GM12878 (cell line): ENCODE measurements around the gene KCNAB2. TPM values are rescaled to one million over a fixed set of nuclear protein-coding genes. Genes with fewer than 3 reads are reported as not detected.
A peak's percentile ranks its signal among the peaks of the same experiment; 100 is the strongest.

Experiments
- ATAC-seq: fragments of 200-7000 bp; cut with Tn5 transposase; 3 replicates; pipeline ENCODE4 v1.9.1; 2020; ENCODE audit warnings: mild to moderate bottlenecking, moderate library complexity
- BruUV-seq: library from RNA; stranded (reverse); fragments of 400-500 nt; replicated peaks from 2 replicates; lab custom pipeline; 2021; lab: Mats Ljungman, UMichigan
- CTCF ChIA-PET: fragments of 300-600 bp; sonication (Branson Sonifier 250); formaldehyde crosslinking; extraction: SDS; loops from one replicate; lab custom pipeline; 2021; ENCODE audit warnings: inconsistent platforms; lab: Yijun Ruan, JAX
- POLR2A ChIA-PET: fragments of 350-600 bp; formaldehyde crosslinking; extraction: SDS; loops from one replicate; lab custom pipeline; 2021; ENCODE audit warnings: inconsistent platforms; lab: Charles Lee
- RAD21 ChIA-PET: fragments of 300-600 bp; sonication (Branson Sonifier 250); formaldehyde crosslinking; loops from one replicate; lab custom pipeline; 2023; ENCODE audit warnings: antibody characterized with exemption; ENCODE audit not compliant: unreplicated experiment; lab: Charles Lee
- SMC1A ChIA-PET: fragments of 300-600 bp; sonication (Branson Sonifier 250); formaldehyde crosslinking; loops from one replicate; lab custom pipeline; 2023; ENCODE audit not compliant: unreplicated experiment, uncharacterized antibody; lab: Charles Lee
- DNase-seq: peaks from one replicate; pipeline ENCODE4 v3.0.0-alpha.2; 2011; ENCODE audit warnings: low read depth, low spot score
- FAIRE-seq: peaks from 3 replicates; lab custom pipeline; 2011; peaks lifted over from hg19 to GRCh38; lab: Jason Lieb, UNC
- H2AFZ ChIP-seq: 2 replicates; pipeline ENCODE4 v1.6.0; 2011; ENCODE audit warnings: low read depth, low read length, control low read depth; ENCODE audit not compliant: control insufficient read depth
- H3K27ac ChIP-seq: 2 replicates; pipeline ENCODE4 v1.5.1; 2011; ENCODE audit warnings: control low read depth; ENCODE audit not compliant: control insufficient read depth, insufficient read depth
- H3K27me3 ChIP-seq, 2 experiments: replicated peaks in 1 of 2; 2 replicates each; pipeline versions ENCODE4 v1.6.0 to v1.6.1; 2011; ENCODE audit warnings: low read length in 1 of 2; ENCODE audit not compliant: control insufficient read depth in 2 of 2, insufficient read depth in 2 of 2
- H3K36me3 ChIP-seq, 2 experiments: 2 replicates each; pipeline ENCODE4 v1.5.1; 2011; ENCODE audit warnings: low read length in 1 of 2; ENCODE audit not compliant: control insufficient read depth in 2 of 2, insufficient read depth in 2 of 2
- H3K4me1 ChIP-seq: 2 replicates; pipeline ENCODE4 v1.6.1; 2011; ENCODE audit warnings: mild to moderate bottlenecking, low read length, moderate library complexity, mixed read lengths; ENCODE audit not compliant: control insufficient read depth, insufficient read depth
- H3K4me2 ChIP-seq: 2 replicates; pipeline ENCODE4 v1.6.0; 2011; ENCODE audit warnings: control low read depth; ENCODE audit not compliant: control insufficient read depth, insufficient read depth
- H3K4me3 ChIP-seq: fragments of 200-600 bp; sonication (generic); 2 replicates; pipeline ENCODE4 v1.5.1; 2016
- H3K79me2 ChIP-seq: 2 replicates; pipeline ENCODE4 v1.6.0; 2011; ENCODE audit warnings: low read length; ENCODE audit not compliant: control insufficient read depth, insufficient read depth
- H3K9ac ChIP-seq: 2 replicates; pipeline ENCODE4 v1.8.0; 2011; ENCODE audit warnings: low read length, control low read depth, mixed read lengths; ENCODE audit not compliant: control insufficient read depth, insufficient read depth
- H3K9me3 ChIP-seq: replicated peaks from 3 replicates; pipeline ENCODE4 v1.5.1; 2011; ENCODE audit warnings: mild to moderate bottlenecking, low read length; ENCODE audit not compliant: control insufficient read depth, insufficient read depth
- H4K20me1 ChIP-seq: 2 replicates; pipeline ENCODE4 v1.6.0; 2011; ENCODE audit not compliant: control insufficient read depth, insufficient read depth
- EGR1 ChIP-seq, 2 experiments: IDR thresholded peaks; 1 replicate in 1 of 2; 2 replicates in 1 of 2; pipeline ENCODE4 v1.6.1; 2011 to 2012; ENCODE audit warnings: low read depth in 2 of 2, low read length in 2 of 2, borderline replicate concordance in 1 of 2, mild to moderate bottlenecking in 1 of 2, moderate library complexity in 1 of 2
- MAX ChIP-seq: IDR thresholded peaks from 2 replicates; pipeline ENCODE4 v1.6.1; 2012; ENCODE audit warnings: low read depth, low read length, improper control_type of control experiment
- MTA3 ChIP-seq: IDR thresholded peaks from 2 replicates; pipeline ENCODE4 v1.6.1; 2012; ENCODE audit warnings: low read length, inconsistent platforms, borderline replicate concordance
- PAX5 ChIP-seq: IDR thresholded peaks from 2 replicates; pipeline ENCODE4 v1.6.1; 2011; ENCODE audit warnings: low read depth, low read length, borderline replicate concordance
- POLR2A ChIP-seq: IDR thresholded peaks from 2 replicates; pipeline ENCODE4 v1.6.1; 2011; ENCODE audit warnings: low read depth, mild to moderate bottlenecking, low read length
- RCOR1 ChIP-seq: conservative IDR thresholded peaks from 2 replicates; pipeline ENCODE4 v1.6.1; 2012; ENCODE audit warnings: low read depth, low read length, improper control_type of control experiment
- RFX5 ChIP-seq: IDR thresholded peaks from 2 replicates; pipeline ENCODE4 v1.6.1; 2011; ENCODE audit warnings: low read depth, low read length, improper control_type of control experiment
- TCF3 ChIP-seq: IDR thresholded peaks from 2 replicates; pipeline ENCODE4 v1.6.1; 2012; ENCODE audit warnings: low read depth, mild to moderate bottlenecking, low read length, borderline replicate concordance; ENCODE audit not compliant: insufficient read depth
- TCF7 ChIP-seq: IDR thresholded peaks from 2 replicates; pipeline ENCODE4 v1.6.1; 2014; ENCODE audit warnings: antibody characterized with exemption, borderline replicate concordance
- ZNF592 ChIP-seq: fragments of 450-650 bp; IDR thresholded peaks from 2 replicates; pipeline ENCODE4 v1.6.1; 2017; ENCODE audit warnings: mild to moderate bottlenecking, moderate library complexity
- WGBS: methylation state at CpG from one replicate; pipeline ENCODE4 v1.1.6; 2016; ENCODE audit warnings: low lambda C conversion rate; ENCODE audit not compliant: insufficient replicate concordance, insufficient coverage; ENCODE audit errors: missing lambda C conversion rate; 5-methylcytosine and 5-hydroxymethylcytosine counted together
- in situ Hi-C: fragments of 300-500 bp; cut with MboI; formaldehyde crosslinking; loops from 9 replicates; pipeline ENCODE4 v1.14.3; 2018; ENCODE audit warnings: mixed read lengths
- intact Hi-C: fragments of 100-400 bp; cut with micrococcal nuclease; formaldehyde crosslinking; loops from one replicate; pipeline ENCODE4 v1.14.2; 2022; ENCODE audit not compliant: unreplicated experiment
- polyA plus RNA-seq, 11 experiments: library from polyadenylated mRNA; depleted of rRNA in 4 of 11; unstranded in 6 of 11; stranded (reverse) in 5 of 11; fragments of >200 nt; fragmentation: Nextera tagmentation in 4 of 11; fragmentation: Illumina TruSeq in 1 of 11; extraction: Ambion mirVana in 4 of 11; extraction: Trizol in 1 of 11; gene quantifications; 1 replicate in 1 of 11; 2 replicates in 10 of 11; pipeline versions ENCODE4 v1.2.1 to v1.2.3, GENCODE V29; 2011 to 2016; ENCODE audit warnings: inconsistent platforms in 2 of 11, missing spikeins in 2 of 11, low read depth in 1 of 11
- total RNA-seq, 4 experiments: library from RNA; depleted of rRNA in 3 of 4; stranded (reverse); fragments of >200 nt in 3 of 4; fragmentation: Illumina TruSeq in 1 of 4; extraction: Trizol in 1 of 4; gene quantifications; 2 replicates each; pipeline versions ENCODE4 v1.2.1 to v1.2.3, GENCODE V29; 2013 to 2021

Gene KCNAB2
- total and polyA plus RNA-seq, 10 of the 15 experiments (the other 5 are each of a cell fraction or from before 2014, with no cell fraction given): 2.9 to 123 (median 62.4) TPM

- peak; percentile 45; the same call in 2 of the 3 replicates for ATAC-seq
- Histone ChIP-seq H3K36me3 (no peaks in the 10 kb centered on the region; a peak in 1 of 4 replicates), H3K4me1 (no peaks in the 10 kb centered on the region), H3K4me2 (no peak overlapping the region), H3K9ac (no peak overlapping the region), H4K20me1 (no peaks in the 10 kb centered on the region), H3K27ac (no peak overlapping the region), H3K4me3 (no peak overlapping the region), H3K79me2 (no peaks in the 10 kb centered on the region; the same call in 1 of the 2 replicates), H2AFZ (no peak overlapping the region), H3K9me3 (no peaks in the 10 kb centered on the region)
- RAD21 ChIA-PET: interaction anchor here (1.7 kb wide), 1 partner anchor 8 kb away, joined by 4 read pairs; no protein-coding TSS in a partner anchor
- CTCF ChIA-PET: interaction anchor here (0.7 kb wide), 1 partner anchor 36 kb away, joined by 5 read pairs; no protein-coding TSS in a partner anchor
- SMC1A ChIA-PET: no interaction called here
- in situ Hi-C loops: no loop called here
- DNase-seq: no peak
- no TSS peak for BruUV-seq
- POLR2A ChIA-PET: interaction anchor here (0.9 kb wide), 1 partner anchor 10 kb away, joined by 3 read pairs; the partner anchor contains the start of gene NPHP4
- FAIRE-seq: no peak
- 66% methylated on average over 13 of the region's 13 CpGs for WGBS
- intact Hi-C loops: no loop called here
- no peak for TF ChIP-seq EGR1 (IDR thresholded peaks at IDR 0.05; ENCODE audit: borderline replicate concordance in 1 of 2, low read depth in 2 of 2, low read length in 2 of 2)
- TF ChIP-seq, all 136 proteins: peak for 0
- no peaks in the 10 kb centered on the region for H3K27me3 ChIP-seq
Observed at GRCh38 chr1:6001992-6002576, 43.6 kb upstream of the KCNAB2 start.

- in situ Hi-C loops: no loop called here
Observed at GRCh38 chr1:6002714-6003501, 42.8 kb upstream of the KCNAB2 start.

More at GRCh38 chr1:6002714-6003501, 42.8 kb upstream of the KCNAB2 start:
- intact Hi-C loops: no loop called here
- FAIRE-seq (no peak), DNase-seq (no peak), ATAC-seq (0 out of 3 replicates have a peak, but pooled peaks have one; percentile 27)
- Histone ChIP-seq H3K4me2 (no peak overlapping the region), H4K20me1 (no peaks in the 10 kb centered on the region), H3K9me3 (no peaks in the 10 kb centered on the region), H3K27me3 (no peaks in the 10 kb centered on the region), H2AFZ (no peak overlapping the region), H3K9ac (no peak overlapping the region), H3K36me3 (no peaks in the 10 kb centered on the region; a peak in 1 of 4 replicates), H3K79me2 (no peaks in the 10 kb centered on the region; the same call in 1 of the 2 replicates), H3K4me1 (no peaks in the 10 kb centered on the region), H3K27ac (no peak overlapping the region), H3K4me3 (no peak overlapping the region)
- ChIA-PET CTCF (interaction anchor here (0.7 to 1.2 kb wide), 2 partner anchors 9 to 35 kb away, joined by 3 to 5 read pairs; no protein-coding TSS in a partner anchor), RAD21 (interaction anchor here (1.7 kb wide), 1 partner anchor 9 kb away, joined by 4 read pairs; no protein-coding TSS in a partner anchor), SMC1A (interaction anchor here (1.5 kb wide), 1 partner anchor 9 kb away, joined by 4 read pairs; no protein-coding TSS in a partner anchor), POLR2A (interaction anchor here (0.9 kb wide), 1 partner anchor 11 kb away, joined by 3 read pairs; the partner anchor contains the start of gene NPHP4)
- TF ChIP-seq TCF3 (no peak), ZNF592 (no peak), MTA3 (no peak), MAX (no peak), TCF7 (no peak), POLR2A (no peak), RFX5 (no peak), PAX5 (no peak), RCOR1 (no peak)
- BruUV-seq: no TSS peak
- WGBS: 93% methylated on average over 33 of the region's 33 CpGs
